OCI-LY3 (cell line): ENCODE results near the gene RORC.

Experiments used
- H2AFZ ChIP-seq: fragments of 200-600, 300-600 bp; shearing (Covaris generic); 2 replicates; pipeline ENCODE4 v1.6.0; 2014; ENCODE audit warnings: antibody characterized with exemption, low read depth, low read length
- H3K27ac ChIP-seq: fragments of 200-600, 300-600 bp; sonication (generic); 2 replicates; pipeline ENCODE4 v1.5.1; 2014; ENCODE audit warnings: mild to moderate bottlenecking, low read length, moderate library complexity, mixed read lengths
- H3K27me3 ChIP-seq: fragments of 200-600, 300-600 bp; sonication (generic); 2 replicates; pipeline ENCODE4 v1.6.1; 2014; ENCODE audit warnings: low read depth, low read length, mixed read lengths
- H3K36me3 ChIP-seq: fragments of 200-600, 300-600 bp; sonication (generic); replicated peaks from 2 replicates; pipeline ENCODE3; 2014; ENCODE audit warnings: low read depth, low read length, mixed read lengths
- H3K4me1 ChIP-seq: fragments of 300-600, 200-600 bp; sonication (generic); 2 replicates; pipeline ENCODE4 v1.6.1; 2014; ENCODE audit warnings: low read length, mixed read lengths
- H3K4me2 ChIP-seq: fragments of 200-600, 300-600 bp; sonication (generic); 2 replicates; pipeline ENCODE4 v1.6.1; 2014; ENCODE audit warnings: low read length, mixed read lengths
- H3K4me3 ChIP-seq: fragments of 300-600, 200-600 bp; sonication (generic); 2 replicates; pipeline ENCODE4 v1.5.1; 2014; ENCODE audit warnings: antibody characterized with exemption, mild to moderate bottlenecking, low read length, moderate library complexity
- H3K79me2 ChIP-seq: fragments of 300-600, 200-600 bp; shearing (Covaris generic); 2 replicates; pipeline ENCODE4 v1.6.1; 2014; ENCODE audit warnings: mild to moderate bottlenecking, low read length, mixed read lengths
- H3K9ac ChIP-seq: fragments of 300-600, 200-600 bp; shearing (Covaris generic); 2 replicates; pipeline ENCODE4 v1.6.0; 2014; ENCODE audit warnings: mild to moderate bottlenecking, low read length, moderate library complexity
- H3K9me3 ChIP-seq: fragments of 200-600, 300-600 bp; shearing (Covaris generic); 2 replicates; pipeline ENCODE4 v1.6.1; 2014; ENCODE audit warnings: low read length, mixed read lengths; ENCODE audit not compliant: insufficient read depth
- H4K20me1 ChIP-seq: fragments of 200-600, 300-600 bp; sonication (generic); 2 replicates; pipeline ENCODE4 v1.6.1; 2016; ENCODE audit warnings: low read length, mixed read lengths; ENCODE audit not compliant: insufficient read depth
- CTCF ChIP-seq: fragments of 200-600, 300-600 bp; sonication (generic); IDR thresholded peaks from 2 replicates; pipeline ENCODE4 v1.5.1; 2014; ENCODE audit warnings: antibody characterized with exemption, low read length, low read depth
- EZH2phosphoT487 ChIP-seq: fragments of 200-600 bp; shearing (Covaris generic); IDR thresholded peaks from 2 replicates; pipeline ENCODE4 v1.6.1; 2018; ENCODE audit warnings: antibody characterized with exemption, mixed run types, low read depth

RORC gene

GRCh38 chr1:151814426-151814825, 17.2 kb downstream of the RORC start:
- Histone ChIP-seq H3K4me2 (no peak overlapping the region), H3K9ac (no peak overlapping the region), H3K9me3 (no peaks in the 10 kb centered on the region), H3K79me2 (no peaks in the 10 kb centered on the region), H3K36me3 (no peaks in the 10 kb centered on the region), H4K20me1 (no peaks in the 10 kb centered on the region), H3K4me3 (no peak overlapping the region), H3K4me1 (peaks cover 12% of the 10 kb centered on the region), H2AFZ (no peak overlapping the region), H3K27me3 (no peaks in the 10 kb centered on the region), H3K27ac (no peak overlapping the region)
- no peak for TF ChIP-seq CTCF
- no peak for TF ChIP-seq EZH2phosphoT487

DNA sequence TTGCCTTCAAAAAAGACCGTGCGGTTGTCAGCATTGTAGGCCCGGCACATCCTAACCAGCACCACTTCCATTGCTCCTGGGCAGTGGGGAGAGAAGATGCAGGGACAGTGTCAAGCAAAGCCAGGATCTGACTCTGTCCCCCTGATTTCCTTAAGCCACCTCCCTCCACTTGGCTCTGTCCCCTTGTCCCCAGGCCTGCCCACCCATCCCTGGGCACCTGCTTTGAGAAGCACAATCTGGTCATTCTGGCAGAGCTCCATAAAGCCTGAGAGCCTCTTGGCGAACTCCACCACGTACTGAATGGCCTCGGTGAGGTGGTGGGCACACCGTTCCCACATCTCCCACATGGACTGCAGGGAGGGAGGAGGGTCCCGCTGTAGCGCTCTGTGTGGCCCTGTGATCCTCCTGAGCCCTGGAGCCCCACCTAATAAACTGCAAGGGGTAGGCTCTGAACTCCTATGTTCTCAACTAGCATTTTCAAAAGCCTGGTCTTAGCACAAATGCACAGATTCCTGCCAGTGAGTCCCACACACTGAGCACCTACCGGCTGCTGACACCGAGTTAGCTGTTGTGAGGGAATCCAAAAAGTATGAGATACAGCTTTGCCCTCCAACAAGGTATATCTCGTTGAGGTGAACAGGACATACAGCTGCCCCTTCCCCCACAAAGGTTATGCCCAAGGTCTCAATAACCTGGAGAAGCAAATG, 18.2 kb downstream of the RORC start:
- no peaks in the 10 kb centered on the region for H3K79me2 ChIP-seq
- no peak for TF ChIP-seq CTCF
- TF ChIP-seq EZH2phosphoT487, result no peak
- no peak overlapping the region for H3K4me2 ChIP-seq
- H3K9me3 ChIP-seq, result no peaks in the 10 kb centered on the region
- H3K4me3 ChIP-seq, result no peak overlapping the region
- H4K20me1 ChIP-seq, result no peaks in the 10 kb centered on the region
- H3K9ac ChIP-seq, result no peak overlapping the region
- peaks cover 12% of the 10 kb centered on the region for H3K4me1 ChIP-seq
- H3K27ac ChIP-seq, result no peak overlapping the region
- no peaks in the 10 kb centered on the region for H3K36me3 ChIP-seq
- no peaks in the 10 kb centered on the region for H3K27me3 ChIP-seq
- no peak overlapping the region for H2AFZ ChIP-seq

DNA sequence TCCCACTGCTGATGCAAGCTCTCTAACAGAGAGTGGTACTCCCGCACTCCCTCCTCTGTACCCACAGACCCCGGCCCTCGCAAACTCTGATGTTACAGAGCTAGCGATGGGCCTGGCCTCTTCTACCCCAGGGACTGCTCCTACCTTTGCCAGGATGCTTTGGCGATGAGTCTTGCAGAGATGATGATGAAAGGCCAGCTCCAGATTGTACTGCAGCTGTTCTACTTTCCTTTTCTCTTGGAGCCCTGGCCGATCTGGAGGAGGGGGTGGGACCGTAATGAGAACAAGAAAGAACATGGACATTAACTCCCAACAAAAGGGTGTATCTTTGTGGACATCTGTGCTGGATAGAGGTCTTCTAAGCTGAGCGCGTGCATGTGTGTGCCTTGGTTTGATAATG, 20.4 kb downstream of the RORC start:
- no peaks in the 10 kb centered on the region for H3K36me3 ChIP-seq
- H3K9me3 ChIP-seq, result no peaks in the 10 kb centered on the region
- H3K4me3 ChIP-seq, result no peak overlapping the region
- H4K20me1 ChIP-seq, result no peaks in the 10 kb centered on the region
- H2AFZ ChIP-seq, result no peak overlapping the region
- H3K27me3 ChIP-seq, result 0 out of 2 replicates have a peak, but pooled peaks cover 2% of the 10 kb centered on the region
- H3K9ac ChIP-seq, result no peak overlapping the region
- TF ChIP-seq EZH2phosphoT487, result no peak
- no peak for TF ChIP-seq CTCF
- H3K79me2 ChIP-seq, result no peaks in the 10 kb centered on the region
- H3K27ac ChIP-seq, result no peak overlapping the region
- H3K4me1 ChIP-seq, result no peaks in the 10 kb centered on the region
- no peak overlapping the region for H3K4me2 ChIP-seq

GRCh38 chr1:151809985-151810556, 21.5 kb downstream of the RORC start:
- TF ChIP-seq CTCF (no peak), EZH2phosphoT487 (no peak)
- no peaks in the 10 kb centered on the region for H4K20me1 ChIP-seq
- no peaks in the 10 kb centered on the region for H3K4me1 ChIP-seq
- H3K4me3 ChIP-seq, result no peak overlapping the region
- no peaks in the 10 kb centered on the region for H3K9me3 ChIP-seq
- H3K79me2 ChIP-seq, result no peaks in the 10 kb centered on the region
- no peaks in the 10 kb centered on the region for H3K36me3 ChIP-seq
- H3K27ac ChIP-seq, result no peak overlapping the region
- no peak overlapping the region for H3K4me2 ChIP-seq
- H3K9ac ChIP-seq, result no peak overlapping the region
- no peak overlapping the region for H2AFZ ChIP-seq
- H3K27me3 ChIP-seq, result peaks cover 9% of the 10 kb centered on the region
